Natural killer cell (primary cell): ENCODE results near the gene GBP5. TPM values are rescaled to one million over a fixed set of nuclear protein-coding genes. Genes with fewer than 3 reads are reported as not detected.
A peak's percentile ranks its signal among the peaks of the same experiment; 100 is the strongest.

Source experiments
- ATAC-seq, 3 donors: fragments of 150-1000 bp in 2 of 3; fragments of 200-7000 bp in 1 of 3; cut with Tn5 transposase; 1 replicate in 1 of 3; 2 replicates in 2 of 3; pipeline ENCODE4 v1.10.0; 2021; ENCODE audit warnings: mild to moderate bottlenecking in 2 of 3, moderate library complexity in 2 of 3
- DNase-seq, 2 donors: peaks; one replicate each; pipeline versions ENCODE4 v3.0.0 to v3.0.0-alpha.2; 2013 to 2021; ENCODE audit warnings: mixed read lengths in 1 of 2
- H3K27ac ChIP-seq: one replicate; pipeline ENCODE4 v1.5.1; 2013; ENCODE audit warnings: mild to moderate bottlenecking, low read length
- H3K27me3 ChIP-seq: one replicate; pipeline ENCODE4 v1.6.1; 2013; ENCODE audit warnings: low read length; ENCODE audit not compliant: control insufficient read depth, insufficient read depth
- H3K36me3 ChIP-seq: one replicate; pipeline ENCODE4 v1.6.1; 2013; ENCODE audit warnings: low read length; ENCODE audit not compliant: control insufficient read depth, insufficient read depth
- H3K4me1 ChIP-seq: one replicate; pipeline ENCODE4 v1.6.1; 2013; ENCODE audit warnings: low read length; ENCODE audit not compliant: control insufficient read depth, insufficient read depth
- H3K4me3 ChIP-seq: one replicate; pipeline ENCODE4 v1.5.1; 2013; ENCODE audit warnings: low read length
- H3K9me3 ChIP-seq: one replicate; pipeline ENCODE4 v1.6.1; 2013; ENCODE audit warnings: low read length; ENCODE audit not compliant: control insufficient read depth, insufficient read depth
- H3K27ac Mint-ChIP-seq, 2 donors: one replicate each; pipeline ENCODE4 v1.8.0; 2022; ENCODE audit warnings: mild to moderate bottlenecking in 2 of 2, mixed read lengths in 2 of 2, moderate library complexity in 1 of 2
- H3K27me3 Mint-ChIP-seq, 2 donors: one replicate each; pipeline ENCODE4 v1.8.0; 2022; ENCODE audit warnings: low read depth in 2 of 2, mixed read lengths in 2 of 2
- H3K36me3 Mint-ChIP-seq: one replicate; pipeline ENCODE4 v1.8.0; 2022; ENCODE audit warnings: mixed read lengths
- H3K4me1 Mint-ChIP-seq, 2 donors: one replicate each; pipeline ENCODE4 v1.8.0; 2022; ENCODE audit warnings: mixed read lengths in 2 of 2
- H3K4me3 Mint-ChIP-seq: one replicate; pipeline ENCODE4 v1.8.0; 2022; ENCODE audit warnings: mild to moderate bottlenecking, moderate library complexity, mixed read lengths
- H3K9me3 Mint-ChIP-seq, 2 donors: one replicate each; pipeline ENCODE4 v1.8.0; 2022; ENCODE audit warnings: mixed read lengths in 2 of 2
- CTCF ChIP-seq: fragments of 200-600 bp; IDR thresholded peaks from one replicate; pipeline ENCODE4 v1.8.0; 2022; ENCODE audit warnings: antibody characterized with exemption
- WGBS: methylation state at CpG from one replicate; pipeline ENCODE4 v1.1.7; 2013; ENCODE audit warnings: missing lambda C conversion rate; ENCODE audit not compliant: insufficient coverage; 5-methylcytosine and 5-hydroxymethylcytosine counted together
- intact Hi-C: fragments of 100-400 bp; cut with micrococcal nuclease; formaldehyde crosslinking; loops from one replicate; pipeline ENCODE4 v1.14.2; 2022
- total RNA-seq, 4 donors: library from RNA; stranded (reverse); fragments of 120-200 nt in 1 of 4; gene quantifications; one replicate each; pipeline versions ENCODE4 v1.2.3 to v1.2.4, GENCODE V29; 2013 to 2022

The GBP5 gene
- total RNA-seq, 3 donors from 2014 or later (not counting 1 experiment from before 2014, with no cell fraction given), result 191 to 249 (median 219) TPM

GRCh38 chr1:89260566-89261255 is 11.9 kb downstream of the GBP5 start:
- Histone ChIP-seq H3K4me3 (no peak overlapping the region), H3K27me3 (no peaks in the 10 kb centered on the region), H3K27ac (peak overlapping the region; percentile 63), H3K9me3 (no peaks in the 10 kb centered on the region), H3K4me1 (peaks cover 42% of the 10 kb centered on the region), H3K36me3 (peaks cover 63% of the 10 kb centered on the region)
- intact Hi-C loops, result no loop called here
- no peak for ATAC-seq
- peak overlapping the region; percentile 69 for H3K4me3 Mint-ChIP-seq
- H3K4me1 Mint-ChIP-seq, result peaks cover 78 to 80% of the 10 kb centered on the region in 2 donors
- H3K36me3 Mint-ChIP-seq, result peaks cover 41% of the 10 kb centered on the region
- no peak for TF ChIP-seq CTCF
- no peaks in the 10 kb centered on the region for H3K27me3 Mint-ChIP-seq
- peak overlapping the region; percentile 81 to 94 for H3K27ac Mint-ChIP-seq
- 57% methylated on average over 4 of the region's 5 CpGs for WGBS
- peaks cover 0 to 2% of the 10 kb centered on the region in 2 donors for H3K9me3 Mint-ChIP-seq
- DNase-seq, result no peak

- 50% methylated on average over 1 of the region's 4 CpGs for WGBS
- no peaks in the 10 kb centered on the region for H3K27me3 Mint-ChIP-seq
Observed at GRCh38 chr1:89260042-89260441, 12.6 kb downstream of the GBP5 start.

GRCh38 chr1:89259283-89259971 is 13.2 kb downstream of the GBP5 start:
- WGBS, result 6% methylated on average over 11 of the region's 11 CpGs
- Mint-ChIP-seq H3K27me3 (no peaks in the 10 kb centered on the region), H3K4me1 (peaks cover 72 to 76% of the 10 kb centered on the region in 2 donors), H3K36me3 (peaks cover 40% of the 10 kb centered on the region), H3K27ac (peak overlapping the region; percentile 81 to 94), H3K4me3 (peak overlapping the region; percentile 89), H3K9me3 (peaks cover 0 to 2% of the 10 kb centered on the region in 2 donors)
- H3K27me3 ChIP-seq, result no peaks in the 10 kb centered on the region
- TF ChIP-seq CTCF, result no peak
- H3K4me3 ChIP-seq, result peak overlapping the region; percentile 2
- H3K27ac ChIP-seq, result peak overlapping the region; percentile 63
- ATAC-seq, result peak; percentile 66 to 81 (median 70)
- no peaks in the 10 kb centered on the region for H3K9me3 ChIP-seq
- intact Hi-C loops, result loop anchor here (1.0 to 2.0 kb wide), 4 partner anchors 13 to 91 kb away; partner anchors contain the start of gene GBP5
- peak; percentile 43 to 62 for DNase-seq
- peaks cover 39% of the 10 kb centered on the region for H3K4me1 ChIP-seq
- peaks cover 56% of the 10 kb centered on the region for H3K36me3 ChIP-seq

More at GRCh38 chr1:89260042-89260441, 12.6 kb downstream of the GBP5 start:
- intact Hi-C loops, result no loop called here
- peak in 1 of 2 donors; percentile 18 for DNase-seq
- H3K4me1 ChIP-seq, result peaks cover 42% of the 10 kb centered on the region
- H3K4me3 ChIP-seq, result peak overlapping the region; percentile 2
- H3K36me3 ChIP-seq, result peaks cover 62% of the 10 kb centered on the region
- peak in 1 of 3 donors; percentile 4 for ATAC-seq
- Mint-ChIP-seq H3K36me3 (peaks cover 40% of the 10 kb centered on the region), H3K4me3 (peak overlapping the region; percentile 89), H3K4me1 (peaks cover 76 to 77% of the 10 kb centered on the region in 2 donors), H3K9me3 (peaks cover 0 to 2% of the 10 kb centered on the region in 2 donors), H3K27ac (peak overlapping the region; percentile 81 to 94)
- no peaks in the 10 kb centered on the region for H3K27me3 ChIP-seq
- peak overlapping the region; percentile 63 for H3K27ac ChIP-seq
- TF ChIP-seq CTCF, result no peak
- H3K9me3 ChIP-seq, result no peaks in the 10 kb centered on the region
